EH (cell line): ENCODE data around the gene MAP4K2.
"Not testable (repeated sequence)": the region's sequence is repeated elsewhere in the genome, so short reads cannot be mapped to it uniquely, and the experiment has no call there.

ENCODE experiments used
- DNase-seq: peaks from one replicate; pipeline ENCODE4 v3.0.0-alpha.2; 2015; ENCODE audit warnings: low read depth

Gene MAP4K2

GRCh38 chr11:64838600-64839334, 35.8 kb upstream of the MAP4K2 start:
- no peak for DNase-seq

DNA sequence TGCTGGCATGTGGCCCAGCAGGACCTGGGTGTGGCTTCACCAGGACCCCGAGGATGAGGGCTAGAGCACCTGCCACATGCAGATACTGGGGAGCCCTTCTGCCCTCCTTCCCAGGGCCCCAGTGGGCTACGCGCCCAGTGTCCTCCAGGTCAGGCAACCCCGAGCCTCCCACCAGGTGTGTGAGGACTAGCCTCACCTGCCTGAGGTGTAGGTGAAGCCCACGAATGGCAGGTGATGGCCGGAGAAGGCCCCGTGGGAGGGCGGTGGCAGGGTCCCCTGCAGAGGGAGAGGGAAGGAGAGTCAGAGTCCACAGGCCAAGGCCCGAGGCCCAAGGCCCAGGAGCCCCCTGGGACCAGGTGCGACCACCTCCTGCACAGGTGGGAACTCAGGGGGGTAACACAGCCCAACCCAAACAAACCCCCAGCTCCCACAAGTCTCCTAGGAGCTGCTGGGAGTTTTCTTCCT, 34.9 kb upstream of the MAP4K2 start:
- no peak for DNase-seq

DNA sequence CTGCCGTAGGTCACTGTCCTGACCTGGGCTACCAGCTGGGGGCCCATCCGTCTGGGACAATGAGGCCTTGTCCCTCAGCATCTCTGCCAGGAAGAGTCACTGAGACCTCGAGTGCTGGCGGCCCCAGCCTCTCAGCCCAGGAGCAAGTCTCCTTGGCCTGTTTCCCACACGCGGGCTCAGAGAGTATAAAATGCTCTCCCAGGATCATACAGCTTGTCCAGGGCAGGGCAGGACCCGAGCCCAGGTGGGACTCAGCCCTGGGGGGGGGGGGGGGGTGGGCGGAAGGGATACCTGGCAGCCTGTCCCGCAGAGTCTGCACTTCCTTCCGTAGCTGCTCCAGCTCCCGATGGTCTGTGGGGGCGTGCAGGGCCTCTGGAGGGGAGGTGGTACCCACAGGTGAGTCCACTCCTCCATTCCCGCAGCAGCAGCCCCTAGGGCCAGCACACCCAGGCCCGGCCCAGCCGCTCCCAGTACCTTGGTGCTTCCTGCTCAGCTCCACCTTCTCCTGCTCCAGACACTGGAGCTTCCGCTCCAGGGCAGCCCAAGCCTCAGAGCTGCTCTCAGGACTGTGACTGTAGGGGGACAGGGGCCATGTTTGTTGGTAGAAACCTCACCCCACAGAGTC, 33.5 kb upstream of the MAP4K2 start:
- DNase-seq, result no peak

GRCh38 chr11:64835616-64836447, 32.8 kb upstream of the MAP4K2 start:
- DNase-seq, result no peak

DNA sequence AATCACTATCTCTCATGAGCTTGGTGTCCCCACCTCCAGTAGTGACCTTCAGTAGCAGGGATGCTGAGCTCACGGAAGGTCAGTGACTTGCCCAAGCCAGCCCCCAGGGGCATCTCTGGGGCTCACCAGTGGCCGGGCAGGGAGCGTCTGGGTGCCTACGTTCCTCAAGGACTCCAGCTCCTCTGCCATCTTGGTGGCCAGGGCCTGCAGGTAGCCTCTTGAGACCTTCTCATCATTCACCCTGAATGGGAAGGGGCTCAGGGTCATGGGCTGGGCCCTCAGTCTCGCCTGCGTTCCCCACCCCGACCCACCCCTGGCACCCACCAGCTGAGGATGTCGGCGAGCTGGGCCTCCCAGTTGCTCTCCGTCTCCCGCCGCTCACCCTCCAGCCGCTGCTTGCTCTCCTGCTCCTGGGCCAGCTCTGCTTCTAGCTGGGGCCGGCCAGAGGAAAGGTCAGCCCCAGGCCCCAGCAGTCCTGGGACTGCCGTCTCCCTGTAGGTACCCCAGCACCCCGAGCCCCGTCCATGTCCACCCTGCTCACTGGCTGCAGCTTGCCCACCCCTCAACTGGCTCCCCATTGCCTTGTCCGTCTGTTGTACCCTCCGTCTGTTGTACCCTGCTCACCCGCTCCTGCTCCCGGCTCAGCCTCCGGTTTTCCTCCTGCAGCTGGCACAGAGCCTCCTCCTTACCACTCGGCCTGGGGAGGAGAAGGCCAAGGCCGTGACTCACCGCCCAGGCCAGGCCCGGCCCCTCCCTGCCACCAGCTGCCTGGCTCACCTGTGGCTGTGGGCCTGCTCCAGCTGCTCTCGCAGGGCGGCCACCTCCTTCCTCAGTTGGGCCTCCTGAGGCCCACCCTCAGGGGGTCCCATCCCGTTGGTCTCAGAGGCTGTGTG, 32.0 kb upstream of the MAP4K2 start:
- peak; percentile 66 for DNase-seq

DNA sequence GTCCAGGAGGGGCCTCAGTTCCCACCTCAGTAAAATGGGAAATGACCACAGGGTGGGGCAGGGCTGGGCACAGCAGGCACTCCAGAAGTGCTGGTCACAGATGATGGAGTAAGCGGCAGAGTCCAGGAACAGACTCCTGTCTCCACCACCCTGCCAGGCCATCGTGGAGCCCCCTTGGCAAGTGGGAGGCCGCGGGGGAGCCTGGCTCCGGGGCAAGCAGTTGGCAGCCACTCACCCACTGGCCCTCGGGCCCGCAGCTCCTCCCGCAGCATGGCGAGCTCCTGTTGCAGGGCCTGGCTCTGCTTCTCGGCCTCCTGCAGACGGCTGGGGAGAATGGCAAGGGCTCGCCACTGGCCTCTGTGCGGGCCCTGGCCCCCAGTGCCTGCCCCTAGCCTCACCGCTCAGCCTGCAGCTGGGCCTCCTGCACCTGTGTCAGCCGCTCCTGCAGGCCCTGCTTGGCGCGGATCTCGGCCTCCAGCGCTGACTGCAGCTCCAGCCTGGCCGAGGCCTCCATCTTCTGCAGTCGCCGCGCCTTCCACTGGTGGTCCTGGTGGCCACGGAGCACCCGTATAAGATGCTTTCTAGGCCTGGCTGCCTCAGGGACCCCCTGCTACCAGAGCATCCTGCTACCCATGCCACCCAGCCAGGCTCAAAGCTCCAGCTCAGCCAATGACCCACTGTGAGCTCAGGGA, 31.2 kb upstream of the MAP4K2 start:
- DNase-seq, result no peak

GRCh38 chr11:64833509-64833908, 30.5 kb upstream of the MAP4K2 start:
- no peak for DNase-seq

DNA sequence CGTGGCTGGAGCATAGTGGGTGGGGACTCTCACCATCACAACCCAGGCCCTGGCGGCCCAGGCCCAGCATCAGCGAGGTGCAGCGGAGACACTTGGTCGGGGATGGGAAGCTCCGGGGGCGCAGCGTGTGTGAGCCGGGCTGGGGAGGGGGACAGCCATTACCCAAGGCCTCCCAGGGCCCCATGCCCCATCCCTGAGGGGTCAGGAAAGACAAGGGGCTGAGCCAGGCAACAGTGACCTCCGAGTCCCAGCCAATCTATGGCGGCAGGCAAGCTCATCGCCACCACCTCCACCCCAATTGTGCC, 30.1 kb upstream of the MAP4K2 start:
- DNase-seq, result no peak

GRCh38 chr11:64832467-64833197, 29.6 kb upstream of the MAP4K2 start:
- DNase-seq, result no peak

GRCh38 chr11:64831411-64831891, 28.4 kb upstream of the MAP4K2 start:
- DNase-seq, result no peak

DNA sequence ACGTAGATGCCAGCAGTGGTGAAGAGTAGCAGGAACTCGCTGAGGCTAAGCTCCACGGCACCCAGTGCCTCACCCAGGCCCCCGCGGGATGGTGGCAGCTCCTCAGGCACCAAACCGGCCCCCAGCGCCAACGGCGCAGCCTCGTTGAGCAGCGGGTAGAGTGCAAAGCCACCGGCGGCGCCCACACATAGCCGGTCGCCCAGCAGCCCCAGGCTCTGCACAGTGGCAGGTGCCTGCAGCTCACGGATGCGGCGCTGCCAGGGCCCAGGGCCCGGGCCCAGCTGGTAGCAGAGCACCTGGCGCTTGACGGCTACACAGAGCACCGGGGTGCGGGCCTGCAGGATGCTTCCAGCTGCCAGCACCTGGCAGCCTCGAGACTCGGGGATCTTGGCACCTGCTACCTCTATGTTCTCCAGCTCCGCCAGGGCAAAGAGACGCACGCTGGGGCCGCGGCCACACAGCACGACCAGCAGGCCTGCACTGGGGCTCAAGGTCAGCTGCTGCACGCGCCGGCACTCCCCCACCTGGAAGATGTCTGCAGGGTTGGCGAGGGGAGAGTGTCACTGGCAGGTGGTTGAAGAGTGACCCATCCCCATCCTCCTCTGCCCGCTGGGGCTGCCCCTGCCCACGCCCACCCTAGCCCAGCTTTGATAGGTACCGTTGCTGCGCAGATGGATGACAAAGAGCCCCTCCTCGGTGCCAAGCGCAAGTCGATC, 26.7 kb upstream of the MAP4K2 start:
- no peak for DNase-seq

DNA sequence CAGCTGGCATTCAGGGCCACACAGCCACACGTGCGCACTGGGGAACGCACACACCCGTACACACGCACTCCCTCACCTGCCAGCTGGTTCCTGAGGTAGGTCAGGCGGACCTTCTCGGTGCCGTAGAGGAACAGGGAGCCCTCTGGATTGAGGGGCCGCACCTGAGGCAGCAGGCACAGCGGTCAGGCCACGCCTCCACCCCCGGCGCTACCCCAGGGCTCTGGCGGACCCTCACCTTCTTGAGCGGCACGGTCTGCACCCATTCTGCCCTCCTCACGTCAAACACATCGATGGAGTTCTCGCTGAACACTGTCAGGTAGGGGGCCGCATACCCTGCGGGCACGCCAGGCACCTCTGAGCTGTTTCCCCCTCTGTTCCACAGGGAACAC, 24.4 kb upstream of the MAP4K2 start:
- no peak for DNase-seq

DNA sequence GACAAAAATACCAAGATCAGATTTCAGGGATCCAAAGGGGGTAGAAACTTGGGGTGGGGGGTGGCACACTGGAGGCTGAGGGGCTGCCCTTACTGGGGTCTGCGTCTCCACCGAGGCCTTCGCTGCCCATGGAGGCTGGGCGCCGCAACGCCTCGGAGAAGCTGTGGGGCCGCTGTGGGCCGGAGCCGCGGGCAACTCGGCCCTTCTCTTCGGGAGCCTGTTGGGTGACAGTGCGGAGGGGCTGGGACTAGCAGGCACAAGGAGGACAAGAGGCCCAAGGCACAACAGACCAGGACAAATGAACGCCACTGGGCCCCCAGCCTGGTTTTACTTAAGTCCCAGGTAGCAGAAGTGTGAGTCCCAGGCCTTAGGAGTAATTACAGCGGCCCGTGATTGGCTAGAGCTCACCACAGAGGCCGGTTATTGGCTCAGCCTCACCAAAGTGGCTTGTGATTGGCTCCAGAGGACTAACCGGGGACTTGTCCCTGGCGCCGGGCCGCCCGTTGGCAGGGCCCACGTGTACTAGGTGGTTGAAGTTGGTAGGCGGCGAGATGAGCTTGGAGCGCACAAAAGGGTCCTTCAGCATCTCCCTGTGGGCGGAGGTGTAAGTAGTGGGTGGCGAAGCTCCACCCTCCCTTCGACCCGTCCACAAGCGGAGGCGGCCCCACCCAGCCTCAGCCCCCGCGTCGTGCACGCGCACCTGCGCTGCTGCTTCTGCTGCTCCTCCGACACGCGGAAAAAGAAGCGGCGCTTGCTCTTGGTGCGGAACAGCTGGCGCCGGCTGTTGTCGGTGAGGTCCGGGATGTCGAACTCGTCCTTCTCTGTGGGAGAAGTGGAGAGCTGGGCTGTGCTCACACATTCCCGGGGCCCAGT, 23.8 kb upstream of the MAP4K2 start:
- no peak for DNase-seq

DNA sequence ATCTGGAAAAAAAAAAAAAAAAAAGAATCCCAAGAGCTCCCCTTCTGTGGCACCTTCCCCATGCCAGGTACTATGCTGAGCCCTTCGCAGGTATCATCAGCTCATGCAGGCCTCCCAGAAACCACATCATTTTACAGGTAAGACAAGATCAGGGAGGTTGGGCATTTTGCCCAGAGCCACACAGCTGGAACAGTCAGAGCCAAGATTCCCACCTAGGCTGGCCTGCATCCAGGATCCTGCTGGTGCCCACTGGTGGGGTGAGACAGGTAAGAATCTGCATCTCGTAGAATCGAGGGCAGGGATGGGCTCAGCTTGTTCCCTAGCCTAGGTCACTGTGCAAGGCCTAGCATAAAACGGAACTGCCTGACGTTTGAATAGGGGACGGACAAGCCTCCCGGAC, 23.0 kb upstream of the MAP4K2 start:
- no peak for DNase-seq

DNA sequence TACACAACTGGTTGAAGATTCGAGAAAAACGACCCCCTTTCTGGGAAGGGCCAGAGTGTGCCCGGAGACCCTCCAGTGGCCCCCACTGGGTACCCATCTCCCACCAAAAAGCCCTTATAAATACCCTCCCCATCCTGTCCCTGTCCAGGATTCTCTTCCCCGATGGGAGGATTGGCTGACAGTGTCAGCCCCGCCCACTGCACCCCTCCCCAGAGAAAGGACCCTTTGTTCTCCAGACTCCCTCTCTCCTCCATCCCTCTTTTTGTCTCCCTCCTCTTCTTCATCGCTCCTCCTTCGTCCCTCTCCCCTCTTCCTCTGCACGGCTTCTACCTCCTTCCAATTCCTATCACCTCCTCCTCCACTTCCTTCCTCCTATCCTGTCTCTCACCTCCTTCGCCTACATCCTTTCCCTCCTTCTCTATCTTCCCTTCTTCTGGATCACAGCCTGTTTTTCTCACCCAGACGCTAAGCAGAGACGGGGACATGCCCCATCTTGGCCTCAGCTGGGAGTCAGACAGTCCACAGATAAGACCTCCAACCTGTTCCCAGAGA, 20.6 kb upstream of the MAP4K2 start:
- DNase-seq, result no peak

GRCh38 chr11:64817476-64817875, 14.5 kb upstream of the MAP4K2 start:
- no peak for DNase-seq

DNA sequence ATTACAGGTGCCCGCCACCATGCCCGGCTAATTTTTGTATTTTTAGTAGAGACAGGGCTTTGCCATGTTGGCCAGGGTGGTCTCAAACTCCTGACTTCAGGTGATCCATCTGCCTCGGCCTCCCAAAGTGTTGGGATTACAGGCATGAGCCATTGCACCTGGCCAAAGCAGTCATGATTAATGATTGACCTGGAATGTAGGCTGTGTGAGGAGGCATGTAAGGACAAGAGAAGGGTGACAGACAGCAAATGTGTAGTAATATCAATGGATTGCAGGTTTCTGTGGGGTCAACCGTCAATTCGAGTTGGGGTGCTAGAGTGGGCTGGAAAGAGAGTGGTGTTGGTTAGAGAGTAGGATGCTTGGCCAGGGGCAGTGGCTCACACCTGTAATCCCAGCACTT, 12.4 kb upstream of the MAP4K2 start:
- DNase-seq, result not testable (repeated sequence)

DNA sequence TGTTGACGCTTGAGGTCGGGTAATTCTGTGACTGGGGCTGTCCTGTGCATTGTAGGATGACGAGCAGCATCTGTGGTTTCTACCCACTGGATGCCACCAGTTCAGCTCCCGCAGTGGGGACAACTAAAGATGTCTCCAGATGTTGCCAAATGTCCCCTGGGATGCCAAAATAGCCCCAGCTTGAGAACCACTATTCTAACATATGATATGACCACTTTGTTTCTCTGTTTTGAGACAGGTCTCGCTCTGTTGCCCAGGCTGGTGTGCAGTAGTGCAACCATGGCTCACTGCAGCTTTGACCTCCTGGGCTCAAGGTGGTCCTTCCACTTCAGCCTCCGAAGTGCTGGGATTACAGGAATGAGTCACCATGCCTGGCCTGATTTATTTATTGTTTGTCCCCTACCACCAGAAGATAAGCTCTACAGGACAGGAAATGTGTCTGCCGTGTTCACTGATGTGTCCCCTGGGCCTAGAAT, 11.7 kb upstream of the MAP4K2 start:
- DNase-seq, result no peak

DNA sequence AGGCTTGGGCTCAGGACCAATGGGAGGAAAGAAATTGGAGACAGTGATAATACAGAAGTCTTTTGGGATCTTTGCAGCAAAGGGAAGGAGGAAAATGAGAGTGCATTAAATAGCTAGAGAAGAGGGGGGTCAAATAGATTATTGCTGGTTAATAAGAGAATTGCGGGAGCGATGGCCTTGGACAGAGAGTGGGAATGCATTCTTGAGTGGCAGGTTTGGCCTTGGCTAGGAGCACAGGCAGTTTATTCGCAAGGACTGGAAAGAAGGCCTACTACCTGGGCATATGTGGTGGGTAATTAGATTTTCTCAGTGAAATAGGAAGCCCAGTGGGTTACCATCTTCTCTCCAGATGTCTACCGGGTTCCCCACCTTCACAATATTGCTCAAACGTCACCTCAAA, 10.8 kb upstream of the MAP4K2 start:
- DNase-seq, result no peak
